Endothelial cell of umbilical vein (primary cell): ENCODE data around the gene CCDC27.

Source experiments
- CTCF ChIP-seq, 2 donors: IDR thresholded peaks; 1 replicate in 1 of 2; 2 replicates in 1 of 2; pipeline ENCODE4 v1.5.1; 2011; ENCODE audit warnings: low read length in 2 of 2, mild to moderate bottlenecking in 2 of 2, moderate library complexity in 2 of 2, control low read depth in 1 of 2, inconsistent platforms in 1 of 2, low read depth in 1 of 2; ENCODE audit not compliant: insufficient read depth in 1 of 2; ENCODE audit errors: extremely low read depth in 1 of 2
- JUN ChIP-seq: IDR thresholded peaks from 2 replicates; pipeline ENCODE4 v1.6.1; 2011; ENCODE audit warnings: borderline replicate concordance, low read depth; ENCODE audit not compliant: insufficient read length, insufficient read depth
- POLR2A ChIP-seq: IDR thresholded peaks from 2 replicates; pipeline ENCODE4 v1.6.1; 2012; ENCODE audit warnings: low read depth, mild to moderate bottlenecking, control low read depth, low read length
- POLR2AphosphoS5 ChIP-seq: IDR thresholded peaks from 2 replicates; pipeline ENCODE4 v1.6.1; 2012; ENCODE audit warnings: low read depth, mild to moderate bottlenecking, control low read depth, low read length, moderate library complexity; ENCODE audit not compliant: insufficient read depth

DNA sequence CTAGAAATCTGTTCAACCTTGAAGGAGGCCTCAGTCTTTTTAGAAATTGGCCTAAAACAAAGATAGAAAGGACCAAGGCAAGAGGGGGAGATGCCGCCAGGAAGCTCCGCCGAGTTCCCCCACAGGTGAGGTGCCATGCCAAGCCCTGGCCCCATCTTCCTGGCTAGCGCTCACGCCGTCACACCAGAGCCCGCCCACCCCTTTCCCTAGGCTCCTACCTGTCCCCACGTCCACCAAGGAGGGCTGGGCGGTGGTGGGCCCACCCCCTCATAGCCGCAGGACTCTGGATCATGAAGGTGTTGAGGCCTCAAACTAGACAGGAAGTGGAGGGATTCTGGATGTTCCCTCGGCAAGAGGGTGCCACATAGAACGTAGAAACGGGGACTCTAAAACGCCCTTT is 15.5 kb upstream of the CCDC27 start:
- TF ChIP-seq CTCF (IDR thresholded peaks at IDR 0.05; ENCODE audit: extremely low read depth in 1 of 2, insufficient read depth in 1 of 2, low read depth in 1 of 2, low read length in 2 of 2) (no peak), JUN (no peak), POLR2A (no peak), POLR2AphosphoS5 (no peak)
